Tibial nerve (tissue), 3 donors: Measurements from ENCODE around the gene RCVRN.

Experiments used
- CTCF ChIP-seq, 5 experiments: fragments of 200-600 bp in 3 of 5; fragments of 450-650 bp in 2 of 5; sonication (generic) in 3 of 5; IDR thresholded peaks; one replicate each; pipeline ENCODE4 v1.5.1; 2016 to 2019; ENCODE audit warnings: antibody characterized with exemption in 5 of 5, mild to moderate bottlenecking in 3 of 5, moderate library complexity in 2 of 5
- POLR2A ChIP-seq, 2 donors: fragments of 450-650 bp; IDR thresholded peaks; one replicate each; pipeline ENCODE4 v1.6.1; 2017; ENCODE audit warnings: antibody characterized with exemption in 2 of 2, mild to moderate bottlenecking in 2 of 2, moderate library complexity in 2 of 2

GRCh38 chr17:9938764-9939163 is 33.7 kb upstream of the RCVRN start:
- no peak for TF ChIP-seq CTCF (IDR thresholded peaks at IDR 0.05)
- TF ChIP-seq POLR2A (IDR thresholded peaks at IDR 0.05) = no peak
